SH-SY5Y (cell line): Measurements from ENCODE around the gene PDZRN3.

ENCODE experiments used
- GATA2 ChIP-seq: IDR thresholded peaks from 2 replicates; pipeline ENCODE4 v1.6.1; 2011; ENCODE audit warnings: mild to moderate bottlenecking, low read depth, low read length
- GATA3 ChIP-seq: IDR thresholded peaks from 2 replicates; pipeline ENCODE4 v1.6.1; 2011; ENCODE audit warnings: low read depth, mild to moderate bottlenecking, low read length, moderate library complexity

PDZRN3 gene

GRCh38 chr3:73543412-73543811 is 81.3 kb downstream of the PDZRN3 start:
- no peak for TF ChIP-seq GATA2
- no peak for TF ChIP-seq GATA3

- TF ChIP-seq GATA3 (no peak), GATA2 (no peak)
Measured at GRCh38 chr3:73542136-73542535, 82.6 kb downstream of the PDZRN3 start.

GRCh38 chr3:73540969-73541740 is 83.6 kb downstream of the PDZRN3 start:
- no peak for TF ChIP-seq GATA3
- TF ChIP-seq GATA2 = no peak

GRCh38 chr3:73538486-73538885 is 86.3 kb downstream of the PDZRN3 start:
- TF ChIP-seq GATA3 (no peak), GATA2 (no peak)

GRCh38 chr3:73536952-73537351 is 87.8 kb downstream of the PDZRN3 start:
- TF ChIP-seq GATA3 (no peak), GATA2 (no peak)

- TF ChIP-seq GATA3 = no peak
- TF ChIP-seq GATA2 = no peak
Measured at GRCh38 chr3:73536336-73536895, 88.3 kb downstream of the PDZRN3 start.

GRCh38 chr3:73535931-73536330 is 88.8 kb downstream of the PDZRN3 start:
- no peak for TF ChIP-seq GATA3
- TF ChIP-seq GATA2 = no peak

GRCh38 chr3:73535137-73535536 is 89.6 kb downstream of the PDZRN3 start:
- TF ChIP-seq GATA3 (no peak), GATA2 (no peak)

- TF ChIP-seq GATA2 = no peak
- TF ChIP-seq GATA3 = no peak
Measured at GRCh38 chr3:73530022-73530396, 94.7 kb downstream of the PDZRN3 start.

GRCh38 chr3:73529308-73530021 is 95.3 kb downstream of the PDZRN3 start:
- no peak for TF ChIP-seq GATA2
- no peak for TF ChIP-seq GATA3

GRCh38 chr3:73525591-73525990 is 99.2 kb downstream of the PDZRN3 start:
- no peak for TF ChIP-seq GATA2
- TF ChIP-seq GATA3 = no peak

- TF ChIP-seq GATA3 (no peak), GATA2 (no peak)
Measured at GRCh38 chr3:73523661-73524060, 101.1 kb downstream of the PDZRN3 start.

- no peak for TF ChIP-seq GATA3
- TF ChIP-seq GATA2 = no peak
Measured at GRCh38 chr3:73521734-73522336, 102.9 kb downstream of the PDZRN3 start.

- TF ChIP-seq GATA2 (peak; percentile 50; the same call in 1 of the 2 replicates), GATA3 (no peak)
Measured at GRCh38 chr3:73520931-73521461, 103.7 kb downstream of the PDZRN3 start.
